SK-N-SH (cell line): ENCODE data around the gene RPE.

Source experiments
- CTCF ChIP-seq: fragments of 200-600 bp; sonication (generic); IDR thresholded peaks from 2 replicates; pipeline ENCODE4 v1.6.1; 2017; ENCODE audit warnings: antibody characterized with exemption, mild to moderate bottlenecking, moderate library complexity
- ELF1 ChIP-seq: IDR thresholded peaks from 2 replicates; pipeline ENCODE4 v1.4.0; 2012
- EP300 ChIP-seq, 2 experiments: IDR thresholded peaks; 2 replicates each; pipeline versions ENCODE4 v1.4.0 to v1.6.1; 2012; ENCODE audit warnings: borderline replicate concordance in 1 of 2, low read depth in 1 of 2, low read length in 1 of 2
- EZH2phosphoT487 ChIP-seq: fragments of 200-600 bp; sonication (generic); IDR thresholded peaks from 2 replicates; pipeline ENCODE4 v1.6.1; 2017; ENCODE audit warnings: low read depth, mixed run types, mild to moderate bottlenecking, antibody characterized with exemption, moderate library complexity, borderline replicate concordance
- FOXM1 ChIP-seq: IDR thresholded peaks from 2 replicates; pipeline ENCODE4 v1.4.0; 2012; ENCODE audit warnings: low read depth, mild to moderate bottlenecking
- GABPA ChIP-seq: IDR thresholded peaks from 2 replicates; pipeline ENCODE4 v1.4.0; 2012; ENCODE audit warnings: low read depth, mild to moderate bottlenecking
- GATA2 ChIP-seq: sonication (generic); formaldehyde crosslinking; IDR thresholded peaks from 2 replicates; pipeline ENCODE4 v1.5.0; 2020; ENCODE audit warnings: mild to moderate bottlenecking, missing genetic modification reagents
- JUND ChIP-seq: IDR thresholded peaks from 2 replicates; pipeline ENCODE4 v1.4.0; 2012
- TAF1 ChIP-seq: IDR thresholded peaks from 2 replicates; pipeline ENCODE4 v1.6.1; 2012; ENCODE audit warnings: low read depth, mild to moderate bottlenecking, low read length, moderate library complexity, borderline replicate concordance
- TCF12 ChIP-seq: IDR thresholded peaks from 2 replicates; pipeline ENCODE4 v1.4.0; 2012
- USF1 ChIP-seq: IDR thresholded peaks from 2 replicates; pipeline ENCODE4 v1.4.0; 2012; ENCODE audit warnings: low read depth, borderline replicate concordance
- USF2 ChIP-seq: fragments of 150-350 bp; IDR thresholded peaks from 2 replicates; pipeline ENCODE4 v1.6.1; 2017; ENCODE audit warnings: antibody characterized with exemption, low read length, low read depth, borderline replicate concordance

GRCh38 chr2:210063306-210063705 lies 60.9 kb downstream of the RPE start:
- TF ChIP-seq USF1, result no peak
- TF ChIP-seq GATA2 (CRISPR knock-in tag), result no peak
- no peak for TF ChIP-seq TAF1
- no peak for TF ChIP-seq JUND
- no peak for TF ChIP-seq CTCF
- TF ChIP-seq EP300 (IDR thresholded peaks at IDR 0.05; ENCODE audit: borderline replicate concordance in 1 of 2, low read depth in 1 of 2, low read length in 1 of 2), result no peak
- TF ChIP-seq FOXM1, result no peak
- no peak for TF ChIP-seq ELF1
- TF ChIP-seq EZH2phosphoT487, result no peak
- no peak for TF ChIP-seq TCF12
- TF ChIP-seq USF2, result no peak
- TF ChIP-seq GABPA, result no peak
